GM18951 (cell line): ENCODE results near the gene DTX3.
"Not testable (repeated sequence)": the region's sequence is repeated elsewhere in the genome, so short reads cannot be mapped to it uniquely, and the experiment has no call there.

Experiments used
- POLR2A ChIP-seq: IDR thresholded peaks from 4 replicates; pipeline ENCODE4 v1.6.1; 2011; ENCODE audit warnings: mild to moderate bottlenecking; ENCODE audit not compliant: insufficient read length, insufficient read depth; ENCODE audit errors: extremely low read depth
- in situ Hi-C: fragments of 300-500 bp; cut with MboI; formaldehyde crosslinking; loops from one replicate; pipeline ENCODE4 v1.12.0; 2022; ENCODE audit warnings: low sequenced_read_pairs, mixed read lengths, inconsistent platforms; ENCODE audit not compliant: unreplicated experiment

The DTX3 gene, protein sequence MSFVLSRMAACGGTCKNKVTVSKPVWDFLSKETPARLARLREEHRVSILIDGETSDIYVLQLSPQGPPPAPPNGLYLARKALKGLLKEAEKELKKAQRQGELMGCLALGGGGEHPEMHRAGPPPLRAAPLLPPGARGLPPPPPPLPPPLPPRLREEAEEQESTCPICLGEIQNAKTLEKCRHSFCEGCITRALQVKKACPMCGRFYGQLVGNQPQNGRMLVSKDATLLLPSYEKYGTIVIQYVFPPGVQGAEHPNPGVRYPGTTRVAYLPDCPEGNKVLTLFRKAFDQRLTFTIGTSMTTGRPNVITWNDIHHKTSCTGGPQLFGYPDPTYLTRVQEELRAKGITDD

GRCh38 chr12:57604454-57604991 is at the start of gene DTX3:
Gene DTX3, plus strand, starts transcription at chr12:57604824. Its CDS starts 1,694 bp downstream, at chr12:57606518.
- in situ Hi-C loops = no loop called here
- no peak for TF ChIP-seq POLR2A

DNA sequence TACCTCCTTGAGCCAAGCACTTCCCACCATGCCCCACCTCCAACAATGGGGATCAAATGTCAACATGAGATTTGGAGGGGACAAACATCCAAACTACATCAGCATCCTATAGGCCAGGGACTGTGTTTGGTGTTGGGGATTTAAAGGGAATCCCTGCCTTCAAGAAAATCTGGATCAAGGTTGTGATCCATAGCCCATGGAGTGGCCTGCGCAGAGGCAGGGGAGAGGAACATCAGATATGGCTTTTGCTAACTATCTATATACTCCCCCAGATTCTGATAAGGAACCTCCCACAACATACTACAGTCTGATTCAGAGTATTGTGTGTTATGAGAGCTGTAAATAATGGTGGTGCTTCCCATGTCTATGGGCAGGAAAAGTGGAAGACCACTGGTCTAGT is 49.7 kb upstream of the DTX3 start:
- no peak for TF ChIP-seq POLR2A
- in situ Hi-C loops = no loop called here

DNA sequence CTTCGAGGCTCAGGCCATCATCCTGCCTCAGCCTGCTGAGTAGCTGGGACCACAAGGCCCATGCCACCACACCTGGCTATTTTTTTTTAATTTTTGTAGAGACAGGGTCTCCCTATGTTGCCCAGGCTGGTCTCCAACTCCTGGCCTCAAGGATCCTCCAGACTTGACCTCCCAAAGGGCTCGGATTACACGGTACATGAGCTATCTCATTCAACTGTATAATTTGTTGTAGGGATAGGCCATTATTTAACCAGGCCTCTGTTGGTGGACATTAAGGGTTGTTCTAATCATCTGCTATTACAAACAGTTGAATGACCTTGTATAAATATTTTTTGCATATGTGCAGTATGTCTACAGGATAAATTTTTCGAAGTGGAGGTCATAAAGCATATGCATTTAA is 45.8 kb upstream of the DTX3 start:
- in situ Hi-C loops = no loop called here
- TF ChIP-seq POLR2A = no peak

DNA sequence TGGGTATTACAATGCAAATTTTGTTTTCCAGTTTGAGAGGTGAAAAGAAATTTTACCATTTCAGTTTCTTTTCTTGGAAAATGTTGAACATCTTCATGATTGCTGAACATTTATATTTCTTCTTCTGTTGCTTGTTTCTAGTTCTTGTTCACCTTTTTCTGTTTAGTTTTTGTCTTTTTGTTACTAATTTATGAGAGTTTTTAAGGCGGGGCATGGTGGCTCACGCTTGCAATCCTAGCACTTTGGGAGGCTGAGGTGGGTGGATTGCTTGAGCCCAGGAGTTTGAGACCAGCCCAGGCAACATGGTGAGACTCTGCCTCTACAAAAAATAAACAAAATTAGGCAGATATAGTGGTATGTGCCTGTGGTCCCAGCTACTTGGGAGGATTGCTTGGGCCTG is 44.1 kb upstream of the DTX3 start:
- no peak for TF ChIP-seq POLR2A
- in situ Hi-C loops = no loop called here

DNA sequence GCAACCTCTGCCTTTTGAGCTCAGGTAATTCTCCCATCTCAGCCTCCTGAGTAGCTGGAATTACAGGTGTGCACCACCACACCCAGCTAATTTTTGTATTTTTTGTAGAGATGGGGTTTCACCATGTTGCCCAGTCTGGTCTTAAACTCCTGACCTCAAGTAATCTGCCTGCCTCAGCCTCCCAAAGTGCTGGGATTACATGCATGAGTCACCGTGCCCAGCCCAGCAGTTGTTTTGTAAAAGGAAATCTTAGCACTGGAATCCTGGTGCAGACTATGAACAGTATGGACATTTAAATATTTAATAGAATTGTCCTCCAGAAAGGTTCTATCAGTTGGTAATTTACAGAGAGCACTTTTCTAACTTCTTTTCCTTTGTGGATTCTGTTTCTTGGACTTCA is 43.5 kb upstream of the DTX3 start:
- in situ Hi-C loops = not testable (repeated sequence)

GRCh38 chr12:57563358-57563757 is 41.3 kb upstream of the DTX3 start:
- TF ChIP-seq POLR2A = no peak
- in situ Hi-C loops = no loop called here

- in situ Hi-C loops = no loop called here
- no peak for TF ChIP-seq POLR2A
These were observed 40.4 kb upstream of the DTX3 start for GRCh38 chr12:57564178-57564740.

- in situ Hi-C loops = no loop called here
- no peak for TF ChIP-seq POLR2A
These were observed 35.8 kb upstream of the DTX3 start for GRCh38 chr12:57568838-57569237.

GRCh38 chr12:57569858-57570257 is 34.8 kb upstream of the DTX3 start:
- in situ Hi-C loops = no loop called here
- TF ChIP-seq POLR2A = no peak

DNA sequence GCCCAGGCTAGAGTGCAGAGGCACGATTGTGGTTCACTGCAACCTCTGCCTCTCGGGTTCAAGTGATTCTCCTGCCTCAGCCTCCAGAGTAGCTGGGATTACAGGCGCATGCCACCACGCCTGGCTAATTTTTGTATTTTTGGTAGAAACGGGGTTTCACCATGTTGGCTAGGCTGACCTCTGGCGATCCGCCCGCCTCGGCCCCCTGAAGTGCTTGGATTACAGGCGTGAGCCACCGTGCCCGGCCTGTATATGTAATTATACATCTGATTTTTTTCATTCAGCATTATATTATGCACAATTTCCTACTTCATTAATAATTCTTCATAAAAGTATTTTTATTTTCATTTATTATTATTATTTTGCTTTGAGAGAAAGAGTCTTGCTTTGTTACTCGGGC is 34.2 kb upstream of the DTX3 start:
- in situ Hi-C loops = not testable (repeated sequence)

DNA sequence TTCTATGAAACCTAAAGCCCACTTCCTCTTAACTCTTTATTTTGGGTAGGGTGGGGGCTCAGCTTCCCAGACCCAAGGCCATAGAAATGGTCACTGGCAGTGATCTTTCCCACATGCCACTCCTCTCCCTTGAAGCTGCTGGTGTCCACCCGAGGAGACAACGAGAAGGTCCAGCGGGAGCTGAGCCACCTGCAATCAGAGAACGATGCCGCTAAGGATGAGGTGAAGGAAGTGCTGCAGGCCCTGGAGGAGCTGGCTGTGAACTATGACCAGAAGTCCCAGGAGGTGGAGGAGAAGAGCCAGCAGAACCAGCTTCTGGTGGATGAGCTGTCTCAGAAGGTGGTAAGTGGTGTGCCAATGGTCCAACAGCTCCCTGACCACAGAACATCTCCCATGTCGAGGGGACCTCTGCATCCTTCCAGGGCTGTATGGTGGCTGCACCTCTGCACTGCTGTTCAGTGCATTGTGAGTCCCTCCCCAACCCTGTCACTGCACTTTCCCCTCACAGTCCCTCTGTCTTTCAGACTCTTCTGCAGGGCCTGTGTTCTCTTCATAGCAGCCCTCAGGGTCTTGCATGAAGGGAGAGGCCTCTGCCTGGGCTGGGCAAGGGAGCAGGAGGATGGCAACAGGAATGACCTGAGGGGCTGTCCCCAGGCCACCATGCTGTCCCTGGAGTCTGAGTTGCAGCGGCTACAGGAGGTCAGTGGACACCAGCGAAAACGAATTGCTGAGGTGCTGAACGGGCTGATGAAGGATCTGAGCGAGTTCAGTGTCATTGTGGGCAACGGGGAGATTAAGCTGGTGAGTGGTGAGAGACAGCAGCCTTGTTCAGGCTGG is 32.5 kb upstream of the DTX3 start:
- in situ Hi-C loops = no loop called here
- no peak for TF ChIP-seq POLR2A

DNA sequence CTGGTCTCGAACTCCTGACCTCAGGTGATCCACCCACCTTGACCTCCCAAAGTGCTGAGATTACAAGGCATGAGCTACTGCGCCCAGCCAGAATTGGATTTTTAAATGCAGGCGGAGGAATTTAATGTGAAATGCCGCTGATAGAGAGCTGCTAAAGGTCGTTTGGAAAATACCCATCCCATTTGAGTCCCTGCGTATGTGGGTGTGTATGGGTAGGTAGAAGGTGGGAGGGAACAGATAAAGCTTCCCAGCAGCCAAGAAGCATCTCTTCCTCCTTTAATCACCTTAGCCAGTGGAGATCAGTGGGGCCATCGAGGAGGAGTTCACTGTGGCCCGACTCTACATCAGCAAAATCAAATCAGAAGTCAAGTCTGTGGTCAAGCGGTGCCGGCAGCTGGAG is 29.8 kb upstream of the DTX3 start:
- in situ Hi-C loops = no loop called here
- no peak for TF ChIP-seq POLR2A

DNA sequence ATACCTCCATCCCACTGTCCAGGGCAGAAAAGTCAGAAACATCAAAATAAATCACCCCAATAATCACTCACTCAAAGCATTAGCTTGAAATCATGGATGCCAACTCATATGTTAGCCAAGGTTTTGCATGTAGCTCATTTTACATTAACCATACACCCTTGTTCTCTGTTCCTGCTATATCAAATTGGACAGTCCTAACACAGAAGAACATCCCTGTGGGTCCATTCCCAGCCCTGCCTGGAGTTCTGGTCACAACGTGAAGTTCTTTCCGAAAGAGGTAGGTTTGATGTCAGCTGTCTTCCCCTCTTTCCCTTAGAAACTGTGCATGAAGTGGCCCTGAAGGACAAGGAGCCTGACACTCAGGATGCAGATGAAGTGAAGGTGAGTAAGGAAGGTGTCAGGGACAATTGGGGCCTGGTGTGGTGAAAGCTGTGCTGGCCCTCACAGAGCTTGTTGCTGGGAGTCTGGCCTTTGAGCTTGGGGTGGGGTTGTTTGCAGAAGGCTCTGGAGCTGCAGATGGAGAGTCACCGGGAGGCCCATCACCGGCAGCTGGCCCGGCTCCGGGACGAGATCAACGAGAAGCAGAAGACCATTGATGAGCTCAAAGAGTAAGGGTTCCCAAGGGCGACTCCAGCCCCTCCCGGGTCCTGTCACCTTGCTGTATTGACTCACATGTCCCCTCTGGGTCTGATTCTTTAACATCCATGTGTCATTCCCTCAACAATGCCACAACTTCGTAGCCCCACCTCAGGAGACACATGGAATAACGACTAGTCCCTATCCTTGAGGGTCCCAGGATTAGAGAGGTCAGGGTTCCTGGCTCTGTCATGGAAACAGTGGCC is 28.6 kb upstream of the DTX3 start:
- in situ Hi-C loops = no loop called here

More for the DNA sequence above, 28.6 kb upstream of the DTX3 start:
- no peak for TF ChIP-seq POLR2A
